Stimulated activated CD4-positive, alpha-beta T cell treated with anti-CD3 and anti-CD28 coated beads, TNF-alpha, amount 100 ng/mL, for 48 hours (primary cell): ENCODE results near the gene PPARA.
A peak's percentile ranks its signal among the peaks of the same experiment; 100 is the strongest.

Experiments used
- DNase-seq, 3 donors: peaks; one replicate each; pipeline ENCODE4 v3.0.0-alpha.2; 2020; ENCODE audit warnings: low read depth in 3 of 3

Gene PPARA

GRCh38 chr22:46150034-46150654, at the start of gene PPARA:
Gene PPARA, plus strand, starts transcription at chr22:46150526. Its CDS starts 47,858 bp downstream, at chr22:46198384.
- DNase-seq, result peak; percentile 51 to 90 (median 70)

GRCh38 chr22:46102159-46102558, 48.2 kb upstream of the PPARA start:
- DNase-seq, result no peak

- no peak for DNase-seq
Observed at GRCh38 chr22:46102752-46103151, 47.6 kb upstream of the PPARA start.

- DNase-seq, result no peak
Observed at GRCh38 chr22:46103181-46103580, 47.1 kb upstream of the PPARA start.

GRCh38 chr22:46103664-46104063, 46.7 kb upstream of the PPARA start:
- no peak for DNase-seq

GRCh38 chr22:46104170-46104880, 46.0 kb upstream of the PPARA start:
- DNase-seq, result no peak

- no peak for DNase-seq
Observed at GRCh38 chr22:46104881-46105493, 45.3 kb upstream of the PPARA start.

- DNase-seq, result no peak
Observed at GRCh38 chr22:46105494-46106278, 44.6 kb upstream of the PPARA start.

GRCh38 chr22:46106279-46107022, 43.9 kb upstream of the PPARA start:
- no peak for DNase-seq

- no peak for DNase-seq
Observed at GRCh38 chr22:46107089-46107664, 43.1 kb upstream of the PPARA start.

- no peak for DNase-seq
Observed at GRCh38 chr22:46107753-46108563, 42.4 kb upstream of the PPARA start.

- DNase-seq, result no peak
Observed at GRCh38 chr22:46108564-46109473, 41.5 kb upstream of the PPARA start.

GRCh38 chr22:46109474-46110003, 40.8 kb upstream of the PPARA start:
- no peak for DNase-seq

GRCh38 chr22:46110215-46110614, 40.1 kb upstream of the PPARA start:
- DNase-seq, result no peak

- DNase-seq, result no peak
Observed at GRCh38 chr22:46111645-46112306, 38.5 kb upstream of the PPARA start.

- DNase-seq, result no peak
Observed at GRCh38 chr22:46112405-46112804, 37.9 kb upstream of the PPARA start.

- no peak for DNase-seq
Observed at GRCh38 chr22:46113110-46113909, 37.0 kb upstream of the PPARA start.
